ENCODE data around the gene SDK1.

- no peak for TF ChIP-seq TAF1 (IDR thresholded peaks at IDR 0.05; ENCODE audit: low read depth, low read length)
- TF ChIP-seq POLR2A (IDR thresholded peaks at IDR 0.05; ENCODE audit: control extremely low read depth in 1 of 2, low read depth in 2 of 2, low read length in 2 of 2): no peak
- no peak for TF ChIP-seq SIX5 (IDR thresholded peaks at IDR 0.05; ENCODE audit: low read depth, low read length)
- TF ChIP-seq SP1 (IDR thresholded peaks at IDR 0.05; ENCODE audit: low read depth, low read length): no peak
- TF ChIP-seq CTCF (IDR thresholded peaks at IDR 0.05; ENCODE audit: control extremely low read depth in 1 of 3, insufficient read depth in 1 of 3, low read depth in 1 of 3, low read length in 3 of 3): no peak
- TF ChIP-seq FOSL1 (IDR thresholded peaks at IDR 0.05; ENCODE audit: insufficient read depth, low read depth, low read length): no peak
- no peak for TF ChIP-seq ASH2L (IDR thresholded peaks at IDR 0.05; ENCODE audit: low read length)
- TF ChIP-seq YY1 (IDR thresholded peaks at IDR 0.05; ENCODE audit: low read depth, low read length): no peak
- TF ChIP-seq POLR2AphosphoS5 (IDR thresholded peaks at IDR 0.05; ENCODE audit: low read depth, low read length): no peak
- TF ChIP-seq CTBP2 (IDR thresholded peaks at IDR 0.05; ENCODE audit: borderline replicate concordance, insufficient read depth, insufficient read length, low read length): no peak
- TF ChIP-seq ZNF274 (IDR thresholded peaks at IDR 0.05; ENCODE audit: borderline replicate concordance, extremely low read depth, low read length): no peak
Observed at GRCh38 chr7:3436112-3436511, 135.1 kb downstream of the SDK1 start.
